Calu3 (cell line): ENCODE data around the gene OR2Y1. TPM values are rescaled to one million over a fixed set of nuclear protein-coding genes. Genes with fewer than 3 reads are reported as not detected.
A peak's percentile ranks its signal among the peaks of the same experiment; 100 is the strongest.

Experiments
- BruUV-seq: library from RNA; stranded (reverse); fragments of 400-500 nt; replicated peaks from 2 replicates; lab custom pipeline; 2021; lab: Mats Ljungman, UMichigan
- CTCF ChIA-PET: fragments of 300-600 bp; sonication (Branson Sonifier 250); formaldehyde crosslinking; loops from one replicate; lab custom pipeline; 2022; ENCODE audit warnings: antibody characterized with exemption; lab: Charles Lee
- DNase-seq: peaks from one replicate; pipeline ENCODE4 v3.0.0; 2022
- H3K27ac Mint-ChIP-seq: one replicate; pipeline ENCODE4 v1.8.0; 2022; ENCODE audit warnings: mixed read lengths; ENCODE audit not compliant: unreplicated experiment
- H3K27me3 Mint-ChIP-seq: one replicate; pipeline ENCODE4 v1.8.0; 2022; ENCODE audit warnings: mixed read lengths; ENCODE audit not compliant: unreplicated experiment
- H3K36me3 Mint-ChIP-seq: one replicate; pipeline ENCODE4 v1.8.0; 2022; ENCODE audit warnings: mild to moderate bottlenecking, moderate library complexity, mixed read lengths; ENCODE audit not compliant: insufficient read depth, unreplicated experiment
- H3K4me1 Mint-ChIP-seq: one replicate; pipeline ENCODE4 v1.8.0; 2022; ENCODE audit warnings: mild to moderate bottlenecking, low read depth, mixed read lengths; ENCODE audit not compliant: unreplicated experiment
- H3K4me3 Mint-ChIP-seq: one replicate; pipeline ENCODE4 v1.8.0; 2022; ENCODE audit warnings: mild to moderate bottlenecking, low read depth, moderate library complexity, mixed read lengths; ENCODE audit not compliant: unreplicated experiment
- H3K9me3 Mint-ChIP-seq: one replicate; pipeline ENCODE4 v1.8.0; 2022; ENCODE audit warnings: low read depth, mixed read lengths; ENCODE audit not compliant: unreplicated experiment
- CTCF ChIP-seq: fragments of 200-600 bp; IDR thresholded peaks from one replicate; pipeline ENCODE4 v1.8.0; 2022; ENCODE audit warnings: antibody characterized with exemption; ENCODE audit not compliant: unreplicated experiment
- intact Hi-C: fragments of 100-400 bp; cut with micrococcal nuclease; formaldehyde crosslinking; loops from one replicate; pipeline ENCODE4 v1.10.0; 2022; ENCODE audit not compliant: unreplicated experiment
- total RNA-seq: library from RNA; stranded (reverse); gene quantifications from 2 replicates; pipeline ENCODE4 v1.2.3, GENCODE V29; 2022

OR2Y1 gene
- total RNA-seq, 1 experiment from 2014 or later = not detected

GRCh38 chr5:180775624-180776023, 35.8 kb upstream of the OR2Y1 start:
- no peaks in the 10 kb centered on the region for H3K4me1 Mint-ChIP-seq
- TF ChIP-seq CTCF = no peak
- H3K4me3 Mint-ChIP-seq = no peak overlapping the region
- intact Hi-C loops = no loop called here
- H3K27ac Mint-ChIP-seq = no peak overlapping the region
- no TSS peak for BruUV-seq
- H3K27me3 Mint-ChIP-seq = no peaks in the 10 kb centered on the region
- CTCF ChIA-PET = no interaction called here
- H3K9me3 Mint-ChIP-seq = peaks cover 8% of the 10 kb centered on the region
- no peak for DNase-seq
- no peaks in the 10 kb centered on the region for H3K36me3 Mint-ChIP-seq

- H3K4me1 Mint-ChIP-seq = no peaks in the 10 kb centered on the region
- H3K36me3 Mint-ChIP-seq = no peaks in the 10 kb centered on the region
- H3K27me3 Mint-ChIP-seq = no peaks in the 10 kb centered on the region
- intact Hi-C loops = no loop called here
- no peak for TF ChIP-seq CTCF
- no peak overlapping the region for H3K27ac Mint-ChIP-seq
- peaks cover 8% of the 10 kb centered on the region for H3K9me3 Mint-ChIP-seq
- CTCF ChIA-PET = no interaction called here
- DNase-seq = no peak
- H3K4me3 Mint-ChIP-seq = no peak overlapping the region
- no TSS peak for BruUV-seq
These were observed 32.0 kb upstream of the OR2Y1 start for GRCh38 chr5:180771839-180772238.

- peaks cover 4% of the 10 kb centered on the region for H3K27me3 Mint-ChIP-seq
- no TSS peak for BruUV-seq
- intact Hi-C loops = no loop called here
- no peak for DNase-seq
- H3K27ac Mint-ChIP-seq = peak overlapping the region; percentile 52
- H3K9me3 Mint-ChIP-seq = peaks cover 8% of the 10 kb centered on the region
- no peaks in the 10 kb centered on the region for H3K4me1 Mint-ChIP-seq
- no peak overlapping the region for H3K4me3 Mint-ChIP-seq
- no peak for TF ChIP-seq CTCF
- CTCF ChIA-PET = interaction anchor here (0.6 to 0.7 kb wide), 2 partner anchors 97 to 107 kb away, joined by 3 read pairs; no protein-coding TSS in a partner anchor
- no peaks in the 10 kb centered on the region for H3K36me3 Mint-ChIP-seq
These were observed 30.0 kb upstream of the OR2Y1 start for GRCh38 chr5:180769821-180770220.

- Mint-ChIP-seq H3K9me3 (peaks cover 6% of the 10 kb centered on the region), H3K36me3 (peaks cover 3% of the 10 kb centered on the region), H3K27ac (no peak overlapping the region), H3K27me3 (peaks cover 32% of the 10 kb centered on the region), H3K4me3 (no peak overlapping the region), H3K4me1 (no peaks in the 10 kb centered on the region)
- no peak for DNase-seq
- CTCF ChIA-PET = no interaction called here
- no peak for TF ChIP-seq CTCF
- no TSS peak for BruUV-seq
- intact Hi-C loops = no loop called here
These were observed 15.7 kb upstream of the OR2Y1 start for GRCh38 chr5:180755601-180756000.
